Measurements from ENCODE around the gene HJURP. TPM values are rescaled to one million over a fixed set of nuclear protein-coding genes. Genes with fewer than 3 reads are reported as not detected.

Gene HJURP
- total and polyA plus RNA-seq, 9 of the 15 experiments (the other 6 are each of a cell fraction or from before 2014, with no cell fraction given): 13.8 to 102 (median 28.3) TPM

- no peak overlapping the region for H3K27ac ChIP-seq (ENCODE audit: extremely low read depth, low read depth, low read length)
- peaks cover 0 to 5% of the 10 kb centered on the region in 2 experiments; a peak in 2 of 5 replicates for H3K4me1 ChIP-seq (replicated peaks in 1 of 2; ENCODE audit: control insufficient read depth in 2 of 2, insufficient read depth in 2 of 2, low read length in 2 of 2)
- CTCF ChIA-PET (ENCODE audit: low intra/inter-chr PET ratio): no interaction called here
- no peaks in the 10 kb centered on the region for H3K9me1 ChIP-seq (ENCODE audit: control insufficient read depth, insufficient read depth, low read length)
- no peaks in the 10 kb centered on the region for H3K9me3 ChIP-seq (replicated peaks; ENCODE audit: control insufficient read depth, insufficient read depth, low read depth, low read length)
- DNase-seq (ENCODE audit: extremely low read depth in 1 of 4, low spot score in 3 of 4): no peak
- H4K20me1 ChIP-seq (replicated peaks; ENCODE audit: control insufficient read depth, insufficient read depth, low read length): no peaks in the 10 kb centered on the region; the same call in 1 of the 2 replicates
- no peak for ATAC-seq
- in situ Hi-C loops (cut with MboI): no loop called here
- no peak overlapping the region for H3K4me3 ChIP-seq
- peaks cover 2 to 41% of the 10 kb centered on the region in 2 experiments; a peak in 3 of 5 replicates for H3K27me3 ChIP-seq (ENCODE audit: control insufficient read depth in 2 of 2, insufficient read depth in 2 of 2, low read length in 2 of 2)
- POLR2A ChIA-PET: interaction anchor here (0.8 to 1.1 kb wide), 2 partner anchors 14 to 188 kb away, joined by 3 read pairs; partner anchors contain the start of gene UGT1A10
- H3K79me2 ChIP-seq (ENCODE audit: control insufficient read depth, insufficient read depth, low read length): no peaks in the 10 kb centered on the region
- H3K9ac ChIP-seq (ENCODE audit: insufficient read depth in 1 of 2, low read depth in 2 of 2, low read length in 2 of 2): no peak overlapping the region
- no peak overlapping the region for H3K4me2 ChIP-seq (ENCODE audit: insufficient read depth, low read length)
- H3K36me3 ChIP-seq (ENCODE audit: control insufficient read depth, insufficient read depth, low read length): no peaks in the 10 kb centered on the region
- FAIRE-seq: no peak
- no peak overlapping the region for H2AFZ ChIP-seq (ENCODE audit: low read depth, low read length)
- 4% methylated on average over 6 of the region's 7 CpGs for WGBS (ENCODE audit: insufficient coverage, low coverage, missing lambda C conversion rate)
- intact Hi-C loops (cut with micrococcal nuclease): no loop called here
- BruUV-seq (replicated peaks): no TSS peak
- TF ChIP-seq HNRNPLL (IDR thresholded peaks at IDR 0.05; ENCODE audit: low read depth, low read length, poor library complexity, severe bottlenecking) (no peak), CBFA2T3 (IDR thresholded peaks at IDR 0.05) (no peak), ZBTB40 (IDR thresholded peaks at IDR 0.05) (no peak), ZBTB40 (CRISPR knock-in tag; IDR thresholded peaks at IDR 0.05) (no peak), TSHZ1 (CRISPR knock-in tag; IDR thresholded peaks at IDR 0.05) (no peak), ARNT (IDR thresholded peaks at IDR 0.05) (no peak), NR2F6 (CRISPR knock-in tag; IDR thresholded peaks at IDR 0.05) (no peak), U2AF2 (optimal IDR thresholded peaks at IDR 0.05; ENCODE audit: low read depth, low read length) (no peak), U2AF1 (optimal IDR thresholded peaks at IDR 0.05; ENCODE audit: low read depth, low read length) (no peak), CBFA2T2 (conservative IDR thresholded peaks at IDR 0.05) (no peak), FOXK1 (CRISPR knock-in tag; IDR thresholded peaks at IDR 0.05; ENCODE audit: borderline replicate concordance) (no peak)
Measured at GRCh38 chr2:233824373-233824772, 30.0 kb downstream of the HJURP start.

Measured in K562 (cell line).